Stomach (tissue), 4 donors: ENCODE data around the gene TRIM3.

ENCODE experiments used
- CTCF ChIP-seq, 7 experiments: fragments of 450-650 bp in 4 of 7; fragments of 200-600 bp in 3 of 7; sonication (generic) in 3 of 7; IDR thresholded peaks; one replicate each; pipeline ENCODE4 v1.5.1; 2016 to 2019; ENCODE audit warnings: antibody characterized with exemption in 7 of 7, control low read depth in 2 of 7, mild to moderate bottlenecking in 1 of 7
- POLR2A ChIP-seq, 4 donors: fragments of 450-650 bp; IDR thresholded peaks; one replicate each; pipeline ENCODE4 v1.6.1; 2016; ENCODE audit warnings: antibody characterized with exemption in 4 of 4, control low read depth in 2 of 4, mild to moderate bottlenecking in 1 of 4, moderate library complexity in 1 of 4

GRCh38 chr11:6414874-6415328 is 58.8 kb downstream of the TRIM3 start:
- TF ChIP-seq POLR2A (IDR thresholded peaks at IDR 0.05) (no peak), CTCF (IDR thresholded peaks at IDR 0.05) (no peak)
